OCI-LY7 (cell line): Measurements from ENCODE around the gene NFIA. TPM values are rescaled to one million over a fixed set of nuclear protein-coding genes. Genes with fewer than 3 reads are reported as not detected.

Experiments used
- BruUV-seq: library from RNA; stranded (reverse); fragments of 400-500 nt; replicated peaks from 2 replicates; lab custom pipeline; 2021; lab: Mats Ljungman, UMichigan
- CTCF ChIA-PET: fragments of 300-600 bp; sonication (Branson Sonifier 250); formaldehyde crosslinking; loops from one replicate; lab custom pipeline; 2022; ENCODE audit warnings: antibody characterized with exemption; ENCODE audit not compliant: unreplicated experiment; lab: Charles Lee
- POLR2A ChIA-PET: fragments of 300-600 bp; sonication (Branson Sonifier 250); formaldehyde crosslinking; loops from one replicate; lab custom pipeline; 2022; ENCODE audit warnings: antibody characterized with exemption; lab: Charles Lee
- DNase-seq: peaks from one replicate; pipeline ENCODE4 v3.0.0-alpha.2; 2015; ENCODE audit warnings: low spot score
- H2AFZ ChIP-seq: fragments of 200-600 bp; sonication (generic), shearing (Covaris generic); 2 replicates; pipeline ENCODE4 v1.6.1; 2014; ENCODE audit warnings: mild to moderate bottlenecking, antibody characterized with exemption, low read length, moderate library complexity
- H3K27ac ChIP-seq: fragments of 200-600 bp; sonication (generic); 2 replicates; pipeline ENCODE4 v1.5.1; 2014; ENCODE audit warnings: mixed run types, low read depth, mild to moderate bottlenecking, moderate library complexity, low read length, inconsistent platforms; ENCODE audit not compliant: poor library complexity, severe bottlenecking
- H3K36me3 ChIP-seq: fragments of 200-600 bp; sonication (generic); 2 replicates; pipeline ENCODE4 v1.6.1; 2014; ENCODE audit warnings: mild to moderate bottlenecking, antibody characterized with exemption, low read length, moderate library complexity, mixed read lengths; ENCODE audit not compliant: insufficient read depth
- H3K4me1 ChIP-seq: fragments of 200-600 bp; sonication (generic); 2 replicates; pipeline ENCODE4 v1.5.1; 2014; ENCODE audit warnings: mild to moderate bottlenecking, low read length; ENCODE audit not compliant: insufficient read depth, poor library complexity, severe bottlenecking
- H3K4me2 ChIP-seq: fragments of 200-600 bp; sonication (generic); 2 replicates; pipeline ENCODE4 v1.6.1; 2014; ENCODE audit warnings: mild to moderate bottlenecking, low read length
- H3K4me3 ChIP-seq: fragments of 200-600 bp; sonication (generic); 2 replicates; pipeline ENCODE4 v1.5.1; 2014; ENCODE audit warnings: mild to moderate bottlenecking, low read depth, low read length; ENCODE audit not compliant: poor library complexity, severe bottlenecking
- H3K79me2 ChIP-seq: fragments of 200-600 bp; sonication (generic); 2 replicates; pipeline ENCODE4 v1.6.1; 2016; ENCODE audit warnings: low read depth, mild to moderate bottlenecking, low read length, moderate library complexity, mixed read lengths; ENCODE audit not compliant: insufficient read depth
- H3K9me2 ChIP-seq: fragments of 200-600 bp; sonication (generic); 2 replicates; pipeline ENCODE4 v1.6.1; 2016; ENCODE audit warnings: mild to moderate bottlenecking, low read length, mixed read lengths; ENCODE audit not compliant: insufficient read depth
- H3K9me3 ChIP-seq: fragments of 200-600 bp; sonication (generic); 2 replicates; pipeline ENCODE4 v1.6.1; 2014; ENCODE audit warnings: mild to moderate bottlenecking, mixed run types, low read length, mixed read lengths
- H4K20me1 ChIP-seq: fragments of 200-600 bp; sonication (generic); 2 replicates; pipeline ENCODE4 v1.6.1; 2014; ENCODE audit warnings: mild to moderate bottlenecking, antibody characterized with exemption, low read length, moderate library complexity, mixed read lengths; ENCODE audit not compliant: insufficient read depth
- CTCF ChIP-seq: fragments of 200-600 bp; sonication (generic); conservative IDR thresholded peaks from 2 replicates; pipeline ENCODE4 v1.5.1; 2014; ENCODE audit warnings: mild to moderate bottlenecking, antibody characterized with exemption, low read length, moderate library complexity, mixed read lengths
- EZH2phosphoT487 ChIP-seq: fragments of 200-600 bp; sonication (generic); IDR thresholded peaks from 2 replicates; pipeline ENCODE4 v1.6.1; 2018; ENCODE audit warnings: low read depth, borderline replicate concordance, mild to moderate bottlenecking, mixed run types, antibody characterized with exemption, low read length, moderate library complexity, mixed read lengths
- intact Hi-C: fragments of 100-400 bp; cut with micrococcal nuclease; formaldehyde crosslinking; loops from one replicate; pipeline ENCODE4 v1.10.0; 2022; ENCODE audit not compliant: unreplicated experiment
- total RNA-seq, 2 experiments: library from RNA; depleted of rRNA in 1 of 2; stranded (reverse); fragments of >200 nt in 1 of 2; shearing (Covaris generic) in 1 of 2; gene quantifications; 2 replicates each; pipeline ENCODE4 v1.2.3, GENCODE V29; 2014 to 2022

Gene NFIA
- total RNA-seq, 2 experiments from 2014 or later = 2.8 to 18.8 TPM

DNA sequence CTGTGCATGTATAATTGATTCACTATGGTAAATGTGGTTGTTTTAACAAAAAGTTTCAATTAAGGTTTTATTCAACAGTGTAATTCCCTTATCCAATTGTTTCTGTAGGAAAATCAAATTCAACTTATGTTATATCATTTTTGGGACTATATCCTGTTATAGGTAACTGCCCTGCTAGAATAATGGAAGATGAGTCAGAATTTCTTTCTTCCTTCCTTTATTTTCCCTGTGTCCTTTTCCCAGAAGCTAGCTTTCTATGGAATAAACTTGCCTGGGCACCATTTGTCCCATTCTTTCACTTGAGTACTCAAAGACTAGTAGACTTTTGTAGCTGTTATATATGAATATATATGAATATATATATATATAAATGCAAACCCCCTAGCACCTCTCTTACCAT lies 341.3 kb downstream of the NFIA start:
- Histone ChIP-seq H4K20me1 (no peaks in the 10 kb centered on the region), H3K9me2 (no peaks in the 10 kb centered on the region), H3K79me2 (no peaks in the 10 kb centered on the region), H3K4me3 (no peak overlapping the region), H3K36me3 (no peaks in the 10 kb centered on the region), H3K4me2 (no peak overlapping the region), H3K9me3 (no peaks in the 10 kb centered on the region), H3K27ac (no peak overlapping the region), H2AFZ (no peak overlapping the region), H3K4me1 (no peaks in the 10 kb centered on the region)
- no TSS peak for BruUV-seq
- TF ChIP-seq CTCF = no peak
- no peak for TF ChIP-seq EZH2phosphoT487
- POLR2A ChIA-PET = interaction anchor here (0.6 to 1.1 kb wide), 2 partner anchors 71 to 334 kb away, joined by 3 to 4 read pairs; no protein-coding TSS in a partner anchor
- no peak for DNase-seq
- intact Hi-C loops = no loop called here
- CTCF ChIA-PET = interaction anchor here (0.5 kb wide), 1 partner anchor 122 kb away, joined by 3 read pairs; no protein-coding TSS in a partner anchor

- Histone ChIP-seq H3K27ac (no peak overlapping the region), H3K4me1 (no peaks in the 10 kb centered on the region), H3K9me2 (no peaks in the 10 kb centered on the region), H3K36me3 (no peaks in the 10 kb centered on the region), H3K9me3 (no peaks in the 10 kb centered on the region), H3K79me2 (no peaks in the 10 kb centered on the region), H4K20me1 (no peaks in the 10 kb centered on the region), H3K4me3 (no peak overlapping the region), H3K4me2 (no peak overlapping the region), H2AFZ (no peak overlapping the region)
- DNase-seq = no peak
- intact Hi-C loops = no loop called here
- TF ChIP-seq EZH2phosphoT487 (no peak), CTCF (no peak)
- CTCF ChIA-PET = no interaction called here
- POLR2A ChIA-PET = interaction anchor here (0.6 to 1.2 kb wide), 2 partner anchors 304 to 335 kb away, joined by 3 read pairs; no protein-coding TSS in a partner anchor
- no TSS peak for BruUV-seq
Measured at GRCh38 chr1:61424382-61424781, 342.0 kb downstream of the NFIA start.

DNA sequence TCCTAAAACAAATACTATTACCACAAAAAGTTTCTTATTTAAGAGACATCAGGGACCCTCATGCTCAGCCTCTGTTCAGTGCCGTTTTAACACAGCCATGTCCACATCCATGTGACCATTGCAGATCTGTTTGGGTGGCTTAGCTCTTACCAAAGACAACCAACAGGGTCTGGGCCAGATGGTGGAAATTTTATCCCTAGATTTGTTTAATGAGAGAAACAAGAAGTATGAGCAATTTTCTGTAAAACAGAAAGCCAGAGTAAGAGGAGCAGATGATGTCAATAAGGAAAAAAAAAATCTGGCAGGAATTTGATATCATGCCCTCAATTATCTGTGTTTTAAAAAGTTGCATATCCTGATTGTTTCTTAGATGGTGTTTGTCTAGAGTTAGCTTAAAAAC lies 342.7 kb downstream of the NFIA start:
- intact Hi-C loops = no loop called here
- Histone ChIP-seq H3K4me3 (no peak overlapping the region), H3K9me3 (no peaks in the 10 kb centered on the region), H4K20me1 (no peaks in the 10 kb centered on the region), H2AFZ (no peak overlapping the region), H3K27ac (no peak overlapping the region), H3K4me1 (no peaks in the 10 kb centered on the region), H3K9me2 (no peaks in the 10 kb centered on the region), H3K4me2 (no peak overlapping the region), H3K79me2 (no peaks in the 10 kb centered on the region), H3K36me3 (no peaks in the 10 kb centered on the region)
- ChIA-PET POLR2A (interaction anchor here (1.2 to 1.3 kb wide), 2 partner anchors 124 to 304 kb away, joined by 3 to 4 read pairs; no protein-coding TSS in a partner anchor), CTCF (no interaction called here)
- no peak for DNase-seq
- TF ChIP-seq EZH2phosphoT487 = no peak
- TF ChIP-seq CTCF = no peak
- BruUV-seq = no TSS peak
